GM12874 (cell line): ENCODE results near the gene KIF25.

ENCODE experiments used
- TF ChIP-seq, protein P1 (sequence below): IDR thresholded peaks from 2 replicates; pipeline ENCODE4 v1.5.1; 2011; ENCODE audit warnings: low read depth, mild to moderate bottlenecking, control low read depth, low read length, moderate library complexity; ENCODE audit not compliant: insufficient read depth

KIF25 gene

DNA sequence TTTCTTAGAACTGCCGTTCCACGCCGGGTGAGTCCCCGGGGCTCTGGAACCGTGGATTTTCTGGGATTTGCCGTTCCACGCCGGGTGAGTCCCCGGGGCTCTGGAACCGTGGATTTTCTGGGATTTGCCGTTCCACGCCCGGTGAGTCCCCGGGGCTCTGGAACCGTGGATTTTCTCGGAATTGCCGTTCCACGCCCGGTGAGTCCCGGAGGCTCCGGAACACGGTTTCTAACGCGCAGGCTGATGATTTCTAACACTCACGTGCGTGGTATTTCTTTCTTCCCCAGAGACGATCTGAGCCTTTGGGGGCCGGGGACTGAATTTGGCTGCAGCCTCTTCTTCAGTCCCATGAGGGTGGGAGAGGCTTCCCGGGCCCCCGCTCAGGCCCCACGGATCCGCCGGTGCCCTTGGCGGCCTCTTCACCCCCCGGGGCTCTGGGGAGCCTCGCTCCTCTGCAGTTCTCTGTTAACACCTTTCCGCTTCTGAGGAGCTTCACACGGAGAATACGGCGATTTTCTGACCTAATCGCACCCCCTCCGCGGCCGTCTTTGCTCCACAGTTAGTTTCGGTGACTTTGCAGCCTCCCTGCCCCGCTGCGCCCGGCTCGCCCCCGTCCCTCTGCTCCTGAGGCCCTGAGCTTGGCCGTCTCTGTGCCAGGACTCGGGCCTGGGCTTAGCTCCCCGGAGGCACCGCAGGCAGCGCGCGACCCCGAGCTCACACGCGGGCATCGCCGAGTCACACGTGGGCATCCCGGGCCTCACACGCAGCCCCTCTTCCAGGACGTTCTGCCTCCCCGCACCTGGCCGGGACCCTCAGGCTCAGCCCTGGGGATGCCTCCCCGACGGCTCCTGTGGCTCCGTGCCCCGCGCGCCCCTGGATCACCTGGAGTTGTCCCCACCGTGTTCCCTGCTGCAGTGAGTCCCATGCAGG, 7.2 kb upstream of the KIF25 start:
- TF ChIP-seq, protein P1, sequence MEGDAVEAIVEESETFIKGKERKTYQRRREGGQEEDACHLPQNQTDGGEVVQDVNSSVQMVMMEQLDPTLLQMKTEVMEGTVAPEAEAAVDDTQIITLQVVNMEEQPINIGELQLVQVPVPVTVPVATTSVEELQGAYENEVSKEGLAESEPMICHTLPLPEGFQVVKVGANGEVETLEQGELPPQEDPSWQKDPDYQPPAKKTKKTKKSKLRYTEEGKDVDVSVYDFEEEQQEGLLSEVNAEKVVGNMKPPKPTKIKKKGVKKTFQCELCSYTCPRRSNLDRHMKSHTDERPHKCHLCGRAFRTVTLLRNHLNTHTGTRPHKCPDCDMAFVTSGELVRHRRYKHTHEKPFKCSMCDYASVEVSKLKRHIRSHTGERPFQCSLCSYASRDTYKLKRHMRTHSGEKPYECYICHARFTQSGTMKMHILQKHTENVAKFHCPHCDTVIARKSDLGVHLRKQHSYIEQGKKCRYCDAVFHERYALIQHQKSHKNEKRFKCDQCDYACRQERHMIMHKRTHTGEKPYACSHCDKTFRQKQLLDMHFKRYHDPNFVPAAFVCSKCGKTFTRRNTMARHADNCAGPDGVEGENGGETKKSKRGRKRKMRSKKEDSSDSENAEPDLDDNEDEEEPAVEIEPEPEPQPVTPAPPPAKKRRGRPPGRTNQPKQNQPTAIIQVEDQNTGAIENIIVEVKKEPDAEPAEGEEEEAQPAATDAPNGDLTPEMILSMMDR: no peak

DNA sequence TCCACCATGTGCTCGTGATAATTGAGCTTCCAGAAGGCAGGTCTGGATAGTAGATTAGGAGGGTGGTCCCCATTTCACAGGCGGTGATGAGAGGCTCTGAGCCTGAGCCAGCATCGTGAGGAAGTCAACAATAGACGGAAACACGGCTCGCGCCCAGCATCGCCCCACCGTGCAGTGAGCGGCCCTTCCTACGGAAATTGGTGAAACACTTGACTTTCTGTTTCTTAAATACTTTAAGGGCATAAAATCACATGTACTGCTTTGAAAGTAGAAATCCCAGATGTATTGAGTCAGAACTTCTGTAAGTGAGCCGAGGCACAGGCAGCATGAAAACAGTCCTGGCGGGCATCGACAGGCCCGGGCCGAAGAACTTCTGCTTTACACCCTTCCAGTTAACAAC, 4.3 kb upstream of the KIF25 start:
- TF ChIP-seq, protein P1: no peak

DNA sequence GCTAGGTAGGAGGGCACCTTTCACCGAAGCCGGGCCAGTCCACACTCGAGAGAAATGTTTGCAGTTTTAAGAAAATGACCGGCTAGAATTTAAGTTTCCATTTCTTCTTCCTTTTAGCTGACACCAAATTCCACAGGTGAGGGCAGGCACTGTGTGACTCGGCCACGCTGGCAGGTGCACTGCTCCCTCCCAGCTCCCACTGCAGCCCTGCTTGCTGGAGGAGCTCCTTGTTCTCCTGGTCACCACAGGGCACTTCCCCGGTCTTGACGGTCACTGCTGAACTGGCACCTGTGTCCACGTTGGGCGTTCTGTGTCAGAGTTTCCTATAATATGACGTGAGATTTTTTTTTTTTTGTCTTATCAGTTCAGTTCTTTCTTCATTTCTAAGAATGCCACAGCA, 3.6 kb upstream of the KIF25 start:
- TF ChIP-seq, protein P1: no peak

DNA sequence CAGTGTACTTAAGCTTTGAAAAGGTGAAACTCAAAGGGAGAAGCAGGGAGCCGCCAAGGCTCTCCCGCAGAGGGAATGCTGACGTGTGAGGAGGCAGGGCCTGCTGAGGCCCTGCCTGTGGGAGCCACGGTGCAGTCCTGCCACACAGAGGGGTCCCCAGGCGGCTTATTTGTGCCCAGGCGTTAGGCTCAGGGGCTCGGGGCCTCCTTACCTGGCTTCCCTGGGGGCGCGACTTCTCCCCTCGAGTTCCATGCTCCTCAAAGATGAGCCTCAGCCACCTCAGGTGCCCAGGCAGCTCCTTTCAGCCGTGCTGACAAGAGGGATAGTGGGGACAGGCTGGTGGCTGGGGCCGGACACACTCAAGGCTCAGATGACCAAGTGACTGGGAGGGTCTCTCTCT, 2.2 kb upstream of the KIF25 start:
- TF ChIP-seq, protein P1: no peak

DNA sequence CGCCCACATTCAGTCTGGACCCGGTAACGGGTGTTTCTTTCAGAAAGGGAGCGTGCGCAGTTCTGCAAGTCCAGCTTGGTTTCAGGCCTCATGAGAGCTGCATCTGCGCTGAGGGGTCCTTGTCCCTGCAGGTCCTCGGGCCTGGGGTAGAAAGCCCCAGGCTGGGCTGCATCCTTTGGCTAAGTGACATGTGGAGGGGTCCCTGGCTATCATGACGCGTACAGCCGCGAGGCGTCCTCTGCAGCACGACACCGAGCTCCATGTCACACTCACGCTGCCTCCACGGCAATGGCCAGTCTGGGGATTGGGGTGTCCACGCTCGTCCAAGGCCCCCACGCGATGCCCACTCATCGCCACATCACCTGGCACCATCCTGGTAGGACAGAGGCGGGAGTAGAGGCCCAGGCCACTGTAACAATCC, 1.7 kb upstream of the KIF25 start:
- TF ChIP-seq, protein P1: no peak

DNA sequence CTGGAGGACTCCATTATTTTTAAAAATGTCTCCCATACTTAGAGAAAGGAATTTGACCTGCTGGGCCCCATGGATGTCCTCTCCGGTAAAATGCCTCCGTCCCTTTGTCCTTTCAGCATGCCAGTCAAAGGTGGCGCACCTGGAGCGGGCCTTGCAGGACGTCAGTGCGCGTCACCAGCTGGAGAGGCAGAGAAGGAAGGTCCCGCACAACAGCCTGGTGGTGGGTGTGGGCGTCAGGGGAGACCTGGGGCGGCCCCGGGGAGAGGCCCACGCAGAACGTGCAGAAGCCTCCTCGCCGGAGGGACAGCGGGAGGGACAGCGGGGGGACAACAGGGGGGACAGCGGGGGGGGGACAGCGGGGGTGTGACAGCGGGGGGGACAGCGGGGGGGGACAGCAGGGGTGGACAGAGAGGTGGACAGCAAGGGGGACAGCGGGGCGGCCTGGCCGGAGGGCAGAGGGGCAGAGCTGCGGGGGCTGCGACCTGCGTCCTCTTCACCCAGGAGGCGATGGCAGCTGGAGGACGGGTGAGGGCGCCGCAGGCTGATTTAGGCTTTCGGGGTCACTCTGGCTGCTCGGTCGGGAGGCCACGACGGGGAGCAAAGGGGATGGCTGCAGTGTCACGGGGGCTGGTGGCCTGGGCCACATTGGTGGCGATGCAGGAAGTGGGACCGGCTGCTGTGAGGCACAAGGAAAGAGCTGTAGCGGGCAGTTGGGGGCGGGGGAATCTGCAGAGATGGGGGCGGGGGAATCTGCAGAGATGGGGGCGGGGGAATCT, 859 bp upstream of the KIF25 start:
- TF ChIP-seq, protein P1: no peak

DNA sequence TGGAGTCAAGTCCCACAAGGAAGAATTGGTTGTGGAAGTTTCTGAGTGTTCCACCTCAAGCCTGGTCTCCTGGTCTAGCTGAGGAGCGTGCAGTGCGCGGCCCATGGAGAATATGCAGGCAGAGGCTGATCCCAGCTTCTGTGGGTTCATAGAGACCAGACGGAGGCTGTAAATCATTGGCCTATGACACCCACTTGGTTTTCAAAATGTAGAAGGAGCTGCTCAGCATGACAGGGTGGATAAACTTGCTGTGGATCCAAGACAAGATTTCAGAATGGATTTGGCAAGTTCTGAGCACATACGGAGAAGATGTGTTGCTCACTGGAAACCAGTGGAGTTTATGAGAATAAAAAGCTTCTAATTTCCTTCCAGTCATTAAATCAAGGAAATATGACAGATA, 744 bp downstream of the KIF25 start:
- TF ChIP-seq, protein P1: no peak
